ENCODE measurements around the gene FANCD2OS. TPM values are rescaled to one million over a fixed set of nuclear protein-coding genes. Genes with fewer than 3 reads are reported as not detected.

The FANCD2OS gene
- polyA plus RNA-seq, 2 of the 4 experiments (the other 2 are of a cell fraction), result not detected

DNA sequence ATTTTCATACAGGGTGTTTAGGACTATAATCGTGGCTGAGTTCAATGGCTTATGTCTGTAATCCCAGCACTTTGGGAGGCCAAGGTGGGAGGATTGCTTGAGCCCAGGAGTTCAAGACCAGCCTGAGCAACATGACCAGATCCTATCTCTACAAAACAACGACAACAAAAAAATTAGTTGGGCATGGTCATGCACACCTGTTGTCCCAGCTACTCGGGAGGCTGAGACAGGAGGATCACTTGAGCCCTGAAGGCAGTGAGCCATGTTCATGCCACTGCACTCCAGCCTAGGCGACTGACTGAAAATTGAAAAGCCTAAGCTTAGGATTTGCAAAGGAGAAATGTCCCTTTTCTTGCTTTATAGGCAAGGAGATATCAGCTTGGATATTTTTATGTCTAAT is 8.9 kb upstream of the FANCD2OS start:
- Histone ChIP-seq H3K4me1 (peaks cover 10% of the 10 kb centered on the region), H3K4me2 (peak overlapping the region; percentile 86), H3K27ac (no peak overlapping the region), H3K4me3 (peak overlapping the region; percentile 83; the same call in 2 of the 3 replicates), H3K9me3 (no peaks in the 10 kb centered on the region)
- 89% methylated on average over 4 of the region's 4 CpGs for WGBS (ENCODE audit: missing lambda C conversion rate)
- no peak for FAIRE-seq
- ATAC-seq, result no peak
- POLR2A ChIA-PET, result interaction anchor here (0.5 to 0.7 kb wide), 2 partner anchors 70 to 325 kb away, joined by 4 read pairs; partner anchors contain the start of gene TADA3
- no peak for TF ChIP-seq RAD21 (conservative IDR thresholded peaks at IDR 0.05 in 1 of 2, IDR thresholded peaks at IDR 0.05 in 1 of 2)
- no peak for TF ChIP-seq CBX8 (IDR thresholded peaks at IDR 0.05)
- TF ChIP-seq HDAC2 (IDR thresholded peaks at IDR 0.05), result no peak
- no peak for TF ChIP-seq POLR2AphosphoS2 (conservative IDR thresholded peaks at IDR 0.05; ENCODE audit: low read length)
- TF ChIP-seq JUN (IDR thresholded peaks at IDR 0.05), result no peak
- TF ChIP-seq ZSCAN20 (CRISPR knock-in tag; IDR thresholded peaks at IDR 0.05), result no peak
- no peak for TF ChIP-seq HOXA7 (CRISPR knock-in tag; IDR thresholded peaks at IDR 0.05)
- TF ChIP-seq FOXS1 (CRISPR knock-in tag; IDR thresholded peaks at IDR 0.05), result no peak
- no peak for TF ChIP-seq GATA3 (IDR thresholded peaks at IDR 0.05; ENCODE audit: borderline replicate concordance)
- no peak for TF ChIP-seq KDM5A (IDR thresholded peaks at IDR 0.05)
- TF ChIP-seq MAX (IDR thresholded peaks at IDR 0.05), result no peak
- no peak for TF ChIP-seq FOSL2 (IDR thresholded peaks at IDR 0.05)
- no peak for TF ChIP-seq FOSL2 (CRISPR knock-in tag; IDR thresholded peaks at IDR 0.05)
- TF ChIP-seq POLR2A (IDR thresholded peaks at IDR 0.05; ENCODE audit: low read length), result no peak
- TF ChIP-seq MAZ (IDR thresholded peaks at IDR 0.05; ENCODE audit: borderline replicate concordance, low read depth, low read length), result no peak
- no peak for TF ChIP-seq CHD4 (IDR thresholded peaks at IDR 0.05; ENCODE audit: borderline replicate concordance)
- TF ChIP-seq TP53 (CRISPR knock-in tag; IDR thresholded peaks at IDR 0.05), result no peak
- no peak for TF ChIP-seq HOXB5 (CRISPR knock-in tag; IDR thresholded peaks at IDR 0.05)
- TF ChIP-seq RFX5 (IDR thresholded peaks at IDR 0.05), result no peak
- no peak for TF ChIP-seq ESRRA (IDR thresholded peaks at IDR 0.05; ENCODE audit: borderline replicate concordance, low read length)
- no peak for TF ChIP-seq EHF (CRISPR knock-in tag; IDR thresholded peaks at IDR 0.05)
- no peak for DNase-seq (ENCODE audit: low read depth in 1 of 2, low spot score in 1 of 2)
- CTCF ChIA-PET, result interaction anchor here (1.2 kb wide), 1 partner anchor 18 kb away, joined by 4 read pairs; no protein-coding TSS in a partner anchor

GRCh38 chr3:10116138-10116460 is 8.0 kb upstream of the FANCD2OS start:
- DNase-seq (ENCODE audit: low read depth in 1 of 2, low spot score in 1 of 2), result peak in 1 of 2 experiments; percentile 12
- FAIRE-seq, result no peak

GRCh38 chr3:10115326-10116137 is 7.5 kb upstream of the FANCD2OS start, which contains the start of gene BRK1:
TSS of gene BRK1 (plus strand) at chr3:10115675. CDS start at chr3:10115702, 27 bp downstream.
- ChIA-PET CTCF (interaction anchor here (0.6 to 1.4 kb wide), 3 partner anchors 56 to 171 kb away, joined by 3 to 4 read pairs (median 3); no protein-coding TSS in a partner anchor), POLR2A (interaction anchor here (0.6 kb wide), 3 partner anchors 79 to 101 kb away, joined by 3 to 7 read pairs (median 3); no protein-coding TSS in a partner anchor)
- H3K9me3 ChIP-seq, result no peaks in the 10 kb centered on the region
- H3K4me2 ChIP-seq, result peak within 1 kb of the TSS; percentile 86
- peak; percentile 43 for FAIRE-seq
- peak within 1 kb of the TSS; percentile 83 for H3K4me3 ChIP-seq
- H3K4me1 ChIP-seq, result peaks cover 10% of the 10 kb centered on the region
- peak within 1 kb of the TSS; percentile 75 to 89 for H3K27ac ChIP-seq
- DNase-seq (ENCODE audit: low read depth in 1 of 2, low spot score in 1 of 2), result peak; percentile 97 to 98
- 1% methylated on average over 38 of the region's 54 CpGs for WGBS (ENCODE audit: missing lambda C conversion rate)
- ATAC-seq, result peak; percentile 98 to 99
- TF ChIP-seq HES2 (IDR thresholded peaks at IDR 0.05) (no peak), TFCP2L1 (CRISPR knock-in tag; IDR thresholded peaks at IDR 0.05) (no peak), MAZ (IDR thresholded peaks at IDR 0.05; ENCODE audit: borderline replicate concordance, low read depth, low read length) (no peak), POLR2A (IDR thresholded peaks at IDR 0.05; ENCODE audit: low read length) (peak; percentile 95), MYC (IDR thresholded peaks at IDR 0.05; ENCODE audit: borderline replicate concordance, low read length) (0 out of 2 replicates have a peak, but pooled peaks have one; percentile 60), POLR2AphosphoS2 (conservative IDR thresholded peaks at IDR 0.05; ENCODE audit: low read length) (no peak), MAX (IDR thresholded peaks at IDR 0.05) (peak; percentile 96), KDM5A (IDR thresholded peaks at IDR 0.05) (0 out of 2 replicates have a peak, but pooled peaks have one; percentile 26), E2F6 (IDR thresholded peaks at IDR 0.05; ENCODE audit: borderline replicate concordance, low read depth) (peak; percentile 89), TP53 (CRISPR knock-in tag; IDR thresholded peaks at IDR 0.05) (no peak), HOXA7 (CRISPR knock-in tag; IDR thresholded peaks at IDR 0.05) (no peak), JUN (IDR thresholded peaks at IDR 0.05) (peak; percentile 77 to 87; a peak in 4 of 5 replicates)
- TF ChIP-seq, protein P1, sequence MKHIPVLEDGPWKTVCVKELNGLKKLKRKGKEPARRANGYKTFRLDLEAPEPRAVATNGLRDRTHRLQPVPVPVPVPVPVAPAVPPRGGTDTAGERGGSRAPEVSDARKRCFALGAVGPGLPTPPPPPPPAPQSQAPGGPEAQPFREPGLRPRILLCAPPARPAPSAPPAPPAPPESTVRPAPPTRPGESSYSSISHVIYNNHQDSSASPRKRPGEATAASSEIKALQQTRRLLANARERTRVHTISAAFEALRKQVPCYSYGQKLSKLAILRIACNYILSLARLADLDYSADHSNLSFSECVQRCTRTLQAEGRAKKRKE (CRISPR knock-in tag; IDR thresholded peaks at IDR 0.05; ENCODE audit: low read depth), result no peak

More at GRCh38 chr3:10116138-10116460, 8.0 kb upstream of the FANCD2OS start:
- WGBS (ENCODE audit: missing lambda C conversion rate), result 2% methylated on average over 10 of the region's 10 CpGs
- peak overlapping the region; percentile 83 for H3K4me3 ChIP-seq
- POLR2A ChIA-PET, result interaction anchor here (0.5 kb wide), 1 partner anchor 71 kb away, joined by 4 read pairs; no protein-coding TSS in a partner anchor
- H3K4me1 ChIP-seq, result peaks cover 10% of the 10 kb centered on the region
- ATAC-seq, result peak; percentile 48 to 63; a peak in 5 of 6 replicates
- H3K27ac ChIP-seq, result peak overlapping the region; percentile 75 to 89
- no peak for TF ChIP-seq MYC (IDR thresholded peaks at IDR 0.05; ENCODE audit: borderline replicate concordance, low read length)
- no peak for TF ChIP-seq MAX (IDR thresholded peaks at IDR 0.05)
- TF ChIP-seq POLR2A (IDR thresholded peaks at IDR 0.05; ENCODE audit: low read length), result no peak
- TF ChIP-seq RCOR1 (IDR thresholded peaks at IDR 0.05; ENCODE audit: low read depth, low read length), result no peak
- TF ChIP-seq MAFK (IDR thresholded peaks at IDR 0.05; ENCODE audit: partially characterized antibody), result no peak
- peak overlapping the region; percentile 86 for H3K4me2 ChIP-seq
- H3K9me3 ChIP-seq, result no peaks in the 10 kb centered on the region
- CTCF ChIA-PET, result interaction anchor here (0.6 to 1.4 kb wide), 3 partner anchors 19 to 171 kb away, joined by 3 to 4 read pairs (median 4); no protein-coding TSS in a partner anchor

All from A549 (cell line).